Hepatocyte (in vitro differentiated cells): Measurements from ENCODE around the gene ATP6V0D1.

Source experiments
- EZH2 ChIP-seq: fragments of 200-600 bp; sonication (generic); IDR thresholded peaks from 2 replicates; pipeline ENCODE4 v1.6.1; 2016; ENCODE audit warnings: antibody characterized with exemption, mild to moderate bottlenecking, borderline replicate concordance
- EZH2phosphoT487 ChIP-seq: fragments of 200-600 bp; sonication (generic); IDR thresholded peaks from one replicate; pipeline ENCODE4 v1.6.1; 2018; ENCODE audit warnings: antibody characterized with exemption, mild to moderate bottlenecking, low read depth, moderate library complexity; ENCODE audit not compliant: unreplicated experiment, severe bottlenecking
- TF ChIP-seq, protein P1 (sequence below): fragments of 200-600 bp; sonication (generic); IDR thresholded peaks from 2 replicates; pipeline ENCODE4 v1.5.1; 2016; ENCODE audit warnings: antibody characterized with exemption, mild to moderate bottlenecking; ENCODE audit not compliant: poor library complexity

DNA sequence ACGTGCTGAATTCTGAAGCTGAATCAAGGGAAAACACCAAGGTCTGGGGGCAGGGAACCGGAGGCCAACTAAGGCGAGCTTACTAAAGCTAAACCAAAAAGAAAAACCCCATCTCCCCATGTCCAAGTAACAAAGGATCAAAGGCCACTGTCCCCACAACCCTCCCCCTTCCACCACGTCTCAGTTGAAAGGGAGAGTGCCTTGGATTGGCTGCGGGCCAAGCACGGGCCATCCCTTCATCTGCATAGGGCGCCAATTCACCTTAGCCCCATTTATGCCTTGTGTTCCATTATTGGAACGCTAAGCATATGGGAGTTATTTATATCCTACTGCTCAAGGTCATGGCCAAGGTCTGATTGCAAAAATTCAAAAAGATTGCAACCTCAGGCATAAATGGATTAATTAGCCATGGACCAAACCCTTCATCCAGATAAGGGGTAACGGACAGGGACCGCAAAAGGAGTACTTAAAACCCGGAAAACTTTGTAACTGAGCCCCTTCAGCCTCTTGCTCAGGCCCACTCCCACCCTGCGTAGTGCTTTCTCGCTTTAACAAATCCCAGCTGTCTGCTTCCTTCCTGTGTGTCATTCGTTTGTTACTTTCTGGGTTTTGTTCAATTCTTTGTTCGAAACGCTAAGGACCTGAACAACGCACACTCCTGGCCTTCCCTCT is 740 bp upstream of the ATP6V0D1 start:
- TF ChIP-seq, protein P1, sequence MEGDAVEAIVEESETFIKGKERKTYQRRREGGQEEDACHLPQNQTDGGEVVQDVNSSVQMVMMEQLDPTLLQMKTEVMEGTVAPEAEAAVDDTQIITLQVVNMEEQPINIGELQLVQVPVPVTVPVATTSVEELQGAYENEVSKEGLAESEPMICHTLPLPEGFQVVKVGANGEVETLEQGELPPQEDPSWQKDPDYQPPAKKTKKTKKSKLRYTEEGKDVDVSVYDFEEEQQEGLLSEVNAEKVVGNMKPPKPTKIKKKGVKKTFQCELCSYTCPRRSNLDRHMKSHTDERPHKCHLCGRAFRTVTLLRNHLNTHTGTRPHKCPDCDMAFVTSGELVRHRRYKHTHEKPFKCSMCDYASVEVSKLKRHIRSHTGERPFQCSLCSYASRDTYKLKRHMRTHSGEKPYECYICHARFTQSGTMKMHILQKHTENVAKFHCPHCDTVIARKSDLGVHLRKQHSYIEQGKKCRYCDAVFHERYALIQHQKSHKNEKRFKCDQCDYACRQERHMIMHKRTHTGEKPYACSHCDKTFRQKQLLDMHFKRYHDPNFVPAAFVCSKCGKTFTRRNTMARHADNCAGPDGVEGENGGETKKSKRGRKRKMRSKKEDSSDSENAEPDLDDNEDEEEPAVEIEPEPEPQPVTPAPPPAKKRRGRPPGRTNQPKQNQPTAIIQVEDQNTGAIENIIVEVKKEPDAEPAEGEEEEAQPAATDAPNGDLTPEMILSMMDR: no peak
- TF ChIP-seq EZH2: no peak
- TF ChIP-seq EZH2phosphoT487: no peak
